CD4-positive, alpha-beta T cell treated with Interleukin-4 for 1 hour (primary cell): ENCODE results near the gene AKR7A2.
"Not testable (repeated sequence)": the region's sequence is repeated elsewhere in the genome, so short reads cannot be mapped to it uniquely, and the experiment has no call there.

Experiments used
- DNase-seq, 2 donors: peaks; one replicate each; pipeline ENCODE4 v3.0.0-alpha.2; 2020 to 2022

AKR7A2 gene

DNA sequence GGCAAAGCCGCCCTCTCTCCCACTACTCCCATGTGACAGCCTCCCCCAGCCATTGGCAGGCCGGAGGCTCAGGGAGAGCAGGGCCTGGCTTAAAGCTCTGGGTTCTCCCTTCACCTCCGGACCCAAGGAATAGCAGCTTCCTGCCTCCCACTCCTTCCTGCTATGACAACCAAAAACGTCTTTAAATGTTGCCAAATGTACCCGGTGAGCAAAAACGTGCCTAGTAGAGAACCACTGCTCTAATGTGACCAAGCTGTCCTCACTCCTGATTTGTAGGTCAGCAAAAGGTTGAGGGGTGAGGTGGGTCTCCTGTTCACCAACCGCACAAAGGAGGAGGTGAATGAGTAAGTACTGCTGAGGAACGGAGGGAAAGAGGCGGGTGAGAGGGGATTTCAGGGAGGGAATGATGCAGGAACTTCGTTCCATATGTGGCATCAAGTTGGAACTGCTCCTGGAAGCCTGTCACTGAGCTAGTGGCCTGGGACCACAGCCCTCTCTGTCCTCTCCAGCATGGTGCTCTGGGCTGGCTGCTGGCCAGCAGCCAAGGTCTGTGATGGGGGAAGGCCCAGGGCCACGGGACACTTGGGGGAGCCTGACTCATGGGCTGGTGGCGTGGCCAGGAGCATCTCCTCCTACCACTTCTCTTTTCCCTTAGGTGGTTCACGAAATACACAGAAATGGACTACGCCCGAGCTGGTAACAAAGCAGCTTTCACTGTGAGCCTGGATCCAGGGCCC lies 54.6 kb downstream of the AKR7A2 start:
- no peak for DNase-seq

DNA sequence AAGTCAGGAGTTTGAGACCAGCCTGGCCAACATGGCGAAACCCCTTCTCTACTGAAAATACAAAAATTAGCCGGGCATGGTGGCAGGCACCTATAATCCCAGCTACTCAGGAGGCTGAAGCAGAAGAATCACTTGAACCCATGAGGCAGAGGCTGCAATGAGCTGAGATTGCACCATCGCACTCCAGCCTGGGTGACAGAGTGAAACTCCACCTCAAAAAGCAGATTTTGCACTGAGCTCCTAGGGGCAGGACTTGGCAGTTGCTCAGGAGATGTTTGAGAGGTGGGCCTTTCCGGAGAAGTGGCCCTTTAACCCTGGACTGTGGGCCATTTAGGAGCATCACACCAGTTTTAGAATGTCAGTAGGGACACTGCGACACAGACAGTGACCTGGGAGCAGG lies 55.6 kb downstream of the AKR7A2 start:
- DNase-seq, result not testable (repeated sequence)

DNA sequence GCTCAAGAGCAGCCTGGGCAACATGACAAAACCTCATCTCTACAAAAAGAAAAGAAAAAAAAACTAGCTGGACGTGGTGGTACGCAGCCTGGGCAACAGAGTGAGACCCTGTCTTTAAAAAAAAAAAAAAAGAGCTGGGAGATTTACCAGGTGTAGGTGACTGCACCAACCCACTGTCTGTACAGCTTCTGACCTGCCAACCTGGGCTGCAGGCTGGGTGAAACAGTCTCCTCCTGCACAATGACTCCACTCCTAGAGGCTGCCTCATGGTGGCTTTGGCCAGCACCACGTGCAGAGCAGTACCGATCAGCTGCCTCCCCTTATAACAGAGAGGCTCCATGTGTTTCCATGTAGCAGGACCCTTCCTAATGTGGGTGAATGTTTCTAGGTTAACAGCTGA lies 56.7 kb downstream of the AKR7A2 start:
- DNase-seq, result no peak

DNA sequence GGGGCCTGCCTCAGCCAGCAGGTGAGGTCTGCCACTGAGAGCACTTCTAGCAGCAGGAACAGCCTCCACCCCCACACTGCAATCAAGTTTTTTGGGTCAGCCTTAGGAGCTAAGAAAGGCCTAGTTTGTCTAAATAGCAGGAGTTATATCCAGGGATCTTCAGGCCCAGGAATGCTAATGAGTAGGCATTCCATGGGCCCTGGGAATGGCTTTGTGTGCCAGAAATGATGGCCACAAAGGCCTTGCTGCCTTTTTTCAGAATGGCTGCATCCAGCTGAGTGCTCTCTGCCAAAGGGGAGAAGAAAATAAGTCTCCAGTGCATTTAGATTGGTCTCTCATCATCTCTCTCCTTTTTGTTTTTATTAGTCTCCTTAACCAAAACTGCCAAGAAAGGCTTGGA lies 57.5 kb downstream of the AKR7A2 start:
- DNase-seq, result no peak
